HG03196 (cell line): Measurements from ENCODE around the gene VEGFA.

Experiments used
- ATAC-seq: cut with Tn5 transposase; IDR thresholded peaks from one replicate; pipeline ENCODE4 v1.9.1; 2021; ENCODE audit not compliant: unreplicated experiment

Gene VEGFA

GRCh38 chr6:43771858-43772680 is 2.1 kb downstream of the VEGFA start:
- ATAC-seq = no peak

- no peak for ATAC-seq
Observed at GRCh38 chr6:43772681-43773049, 2.7 kb downstream of the VEGFA start.

- no peak for ATAC-seq
Observed at GRCh38 chr6:43773050-43773979, 3.3 kb downstream of the VEGFA start.

- no peak for ATAC-seq
Observed at GRCh38 chr6:43773980-43774775, 4.2 kb downstream of the VEGFA start.

- no peak for ATAC-seq
Observed at GRCh38 chr6:43774776-43775534, 4.9 kb downstream of the VEGFA start.

- ATAC-seq = no peak
Observed at GRCh38 chr6:43775535-43775885, 5.5 kb downstream of the VEGFA start.

GRCh38 chr6:43776115-43776798 is 6.2 kb downstream of the VEGFA start:
- no peak for ATAC-seq

GRCh38 chr6:43776799-43777776 is 7.1 kb downstream of the VEGFA start:
- ATAC-seq = no peak

- no peak for ATAC-seq
Observed at GRCh38 chr6:43778131-43778855, 8.3 kb downstream of the VEGFA start.

- ATAC-seq = no peak
Observed at GRCh38 chr6:43778976-43779851, 9.2 kb downstream of the VEGFA start.

- no peak for ATAC-seq
Observed at GRCh38 chr6:43779852-43780236, 9.8 kb downstream of the VEGFA start.

- no peak for ATAC-seq
Observed at GRCh38 chr6:43780293-43780692, 10.3 kb downstream of the VEGFA start.

GRCh38 chr6:43780941-43781928 is 11.2 kb downstream of the VEGFA start:
- no peak for ATAC-seq

- ATAC-seq = no peak
Observed at GRCh38 chr6:43781941-43782704, 12.1 kb downstream of the VEGFA start.

GRCh38 chr6:43782764-43783513 is 12.9 kb downstream of the VEGFA start:
- no peak for ATAC-seq
